Esophagus squamous epithelium (tissue), 5 donors: ENCODE results near the gene PGBD5. TPM values are rescaled to one million over a fixed set of nuclear protein-coding genes. Genes with fewer than 3 reads are reported as not detected.

Experiments used
- DNase-seq: peaks from one replicate; lab custom pipeline; 2025; lab: John Stamatoyannopoulos, UW
- H3K27ac ChIP-seq, 4 donors: fragments of 200-600 bp; sonication (generic); one replicate each; pipeline ENCODE4 v1.5.1; 2016 to 2019; ENCODE audit warnings: mild to moderate bottlenecking in 1 of 4
- H3K27me3 ChIP-seq, 4 donors: fragments of 200-600 bp; sonication (generic); 1 replicate in 3 of 4; 2 replicates in 1 of 4; pipeline versions ENCODE4 v1.5.1 to v1.6.0; 2017 to 2021; ENCODE audit warnings: antibody characterized with exemption in 1 of 4
- H3K36me3 ChIP-seq, 3 donors: fragments of 200-600 bp; sonication (generic); one replicate each; pipeline ENCODE4 v1.5.1; 2016 to 2019
- H3K4me1 ChIP-seq, 3 donors: fragments of 200-600 bp; sonication (generic); one replicate each; pipeline ENCODE4 v1.5.1; 2017 to 2019
- H3K4me3 ChIP-seq, 4 donors: fragments of 200-600 bp; sonication (generic); 1 replicate in 3 of 4; 2 replicates in 1 of 4; pipeline ENCODE4 v1.5.1; 2016 to 2019; ENCODE audit warnings: mild to moderate bottlenecking in 2 of 4, moderate library complexity in 1 of 4
- H3K9me3 ChIP-seq, 3 donors: fragments of 200-600 bp; sonication (generic); one replicate each; pipeline ENCODE4 v1.5.1; 2016 to 2019
- POLR2A ChIP-seq, 4 donors: fragments of 450-650 bp; IDR thresholded peaks; one replicate each; pipeline ENCODE4 v1.6.1; 2017; ENCODE audit warnings: antibody characterized with exemption in 4 of 4, mild to moderate bottlenecking in 4 of 4, moderate library complexity in 3 of 4
- WGBS, 2 donors: methylation state at CpG; one replicate each; pipeline ENCODE4 v1.1.5; 2018; 5-methylcytosine and 5-hydroxymethylcytosine counted together
- intact Hi-C: fragments of 100-400 bp; cut with DNase I; formaldehyde crosslinking; loops from one replicate; pipeline ENCODE4 v1.15.0; 2022
- total RNA-seq, 4 donors: library from RNA; depleted of rRNA; stranded (reverse); fragments of >200 nt; gene quantifications; one replicate each; pipeline ENCODE4 v1.1.0, GENCODE V29; 2016
- TF ChIP-seq, protein P1 (sequence below), 6 experiments: fragments of 450-650 bp in 4 of 6; fragments of 200-600 bp in 2 of 6; sonication (generic) in 2 of 6; IDR thresholded peaks; one replicate each; pipeline ENCODE4 v1.5.1; 2016 to 2019; ENCODE audit warnings: antibody characterized with exemption in 6 of 6, mild to moderate bottlenecking in 4 of 6, moderate library complexity in 4 of 6
- donor health status: DM: yes; HTN: yes; CAD: no.

Gene PGBD5
- total RNA-seq, 4 donors from 2014 or later = under 0.01 to 6.1 (median 3.0) TPM

GRCh38 chr1:230273141-230273710 is 152.9 kb downstream of the PGBD5 start:
- 75 to 90% methylated on average over 4 to 7 of the region's 7 CpGs for WGBS, 2 donors
- no peak for TF ChIP-seq POLR2A (IDR thresholded peaks at IDR 0.05)
- TF ChIP-seq, protein P1, sequence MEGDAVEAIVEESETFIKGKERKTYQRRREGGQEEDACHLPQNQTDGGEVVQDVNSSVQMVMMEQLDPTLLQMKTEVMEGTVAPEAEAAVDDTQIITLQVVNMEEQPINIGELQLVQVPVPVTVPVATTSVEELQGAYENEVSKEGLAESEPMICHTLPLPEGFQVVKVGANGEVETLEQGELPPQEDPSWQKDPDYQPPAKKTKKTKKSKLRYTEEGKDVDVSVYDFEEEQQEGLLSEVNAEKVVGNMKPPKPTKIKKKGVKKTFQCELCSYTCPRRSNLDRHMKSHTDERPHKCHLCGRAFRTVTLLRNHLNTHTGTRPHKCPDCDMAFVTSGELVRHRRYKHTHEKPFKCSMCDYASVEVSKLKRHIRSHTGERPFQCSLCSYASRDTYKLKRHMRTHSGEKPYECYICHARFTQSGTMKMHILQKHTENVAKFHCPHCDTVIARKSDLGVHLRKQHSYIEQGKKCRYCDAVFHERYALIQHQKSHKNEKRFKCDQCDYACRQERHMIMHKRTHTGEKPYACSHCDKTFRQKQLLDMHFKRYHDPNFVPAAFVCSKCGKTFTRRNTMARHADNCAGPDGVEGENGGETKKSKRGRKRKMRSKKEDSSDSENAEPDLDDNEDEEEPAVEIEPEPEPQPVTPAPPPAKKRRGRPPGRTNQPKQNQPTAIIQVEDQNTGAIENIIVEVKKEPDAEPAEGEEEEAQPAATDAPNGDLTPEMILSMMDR (IDR thresholded peaks at IDR 0.05) = no peak
- Histone ChIP-seq H3K27ac (peak overlapping the region in 1 of 4 donors; percentile 34), H3K4me1 (peaks cover 0 to 49% (median 7%) of the 10 kb centered on the region in 3 donors), H3K4me3 (no peak overlapping the region), H3K27me3 (no peaks in the 10 kb centered on the region), H3K9me3 (no peaks in the 10 kb centered on the region), H3K36me3 (peaks cover 0 to 70% (median 6%) of the 10 kb centered on the region in 3 donors)
- intact Hi-C loops = no loop called here
- no peak for DNase-seq

- Histone ChIP-seq H3K9me3 (no peaks in the 10 kb centered on the region), H3K36me3 (peaks cover 0 to 72% (median 6%) of the 10 kb centered on the region in 3 donors), H3K27me3 (no peaks in the 10 kb centered on the region), H3K4me1 (peaks cover 0 to 49% (median 7%) of the 10 kb centered on the region in 3 donors), H3K4me3 (no peak overlapping the region), H3K27ac (no peak overlapping the region)
- no peak for TF ChIP-seq POLR2A (IDR thresholded peaks at IDR 0.05)
- TF ChIP-seq, protein P1 (IDR thresholded peaks at IDR 0.05) = no peak
- intact Hi-C loops = no loop called here
- DNase-seq = no peak
- WGBS, 2 donors = 91 to 93% methylated on average over 4 of the region's 9 CpGs
Measured at GRCh38 chr1:230272557-230272956, 153.6 kb downstream of the PGBD5 start.

DNA sequence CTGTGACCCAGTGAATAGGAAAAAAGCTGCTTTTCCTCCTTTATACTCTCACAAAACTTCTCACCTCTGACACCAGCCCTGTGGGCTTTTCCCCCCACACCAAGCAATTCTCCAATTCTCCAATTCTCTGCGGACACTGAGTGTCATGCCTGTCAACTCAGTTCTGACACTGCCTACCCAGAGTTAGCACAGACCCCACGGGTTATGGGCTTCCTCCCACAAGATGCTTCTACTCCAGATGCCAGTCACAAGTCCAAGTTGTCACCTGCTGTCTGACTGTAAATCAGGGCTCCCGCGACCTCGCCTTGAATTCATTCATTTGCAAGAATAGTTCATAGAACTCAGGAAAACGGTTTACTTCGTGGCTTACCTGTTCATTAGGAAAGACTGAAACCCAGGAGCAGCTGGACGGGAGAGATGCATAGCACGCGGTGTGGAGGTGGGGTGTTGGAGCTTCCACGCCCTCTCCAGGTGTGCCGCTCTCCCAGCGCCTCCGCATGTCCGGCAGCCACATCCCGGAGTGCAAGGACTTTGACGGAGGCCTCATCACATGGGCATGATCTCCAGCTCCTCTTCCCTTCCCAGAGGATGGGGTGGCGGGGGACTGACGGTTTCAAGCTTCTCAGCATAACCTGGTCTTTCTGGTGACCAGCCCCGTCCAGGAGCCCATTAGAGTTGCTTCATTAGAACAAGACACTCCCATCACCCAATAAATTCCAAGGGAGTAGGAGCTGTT is 154.7 kb downstream of the PGBD5 start:
- intact Hi-C loops = no loop called here
- Histone ChIP-seq H3K27me3 (no peaks in the 10 kb centered on the region), H3K27ac (peak overlapping the region in 2 of 4 donors; percentile 64), H3K36me3 (peaks cover 0 to 72% (median 6%) of the 10 kb centered on the region in 3 donors), H3K4me3 (no peak overlapping the region), H3K4me1 (peaks cover 0 to 49% (median 7%) of the 10 kb centered on the region in 3 donors), H3K9me3 (no peaks in the 10 kb centered on the region)
- WGBS, 2 donors = 87 to 94% methylated on average over 17 to 18 of the region's 20 CpGs
- TF ChIP-seq POLR2A (IDR thresholded peaks at IDR 0.05) = no peak
- TF ChIP-seq, protein P1 (IDR thresholded peaks at IDR 0.05) = no peak
- DNase-seq = no peak

DNA sequence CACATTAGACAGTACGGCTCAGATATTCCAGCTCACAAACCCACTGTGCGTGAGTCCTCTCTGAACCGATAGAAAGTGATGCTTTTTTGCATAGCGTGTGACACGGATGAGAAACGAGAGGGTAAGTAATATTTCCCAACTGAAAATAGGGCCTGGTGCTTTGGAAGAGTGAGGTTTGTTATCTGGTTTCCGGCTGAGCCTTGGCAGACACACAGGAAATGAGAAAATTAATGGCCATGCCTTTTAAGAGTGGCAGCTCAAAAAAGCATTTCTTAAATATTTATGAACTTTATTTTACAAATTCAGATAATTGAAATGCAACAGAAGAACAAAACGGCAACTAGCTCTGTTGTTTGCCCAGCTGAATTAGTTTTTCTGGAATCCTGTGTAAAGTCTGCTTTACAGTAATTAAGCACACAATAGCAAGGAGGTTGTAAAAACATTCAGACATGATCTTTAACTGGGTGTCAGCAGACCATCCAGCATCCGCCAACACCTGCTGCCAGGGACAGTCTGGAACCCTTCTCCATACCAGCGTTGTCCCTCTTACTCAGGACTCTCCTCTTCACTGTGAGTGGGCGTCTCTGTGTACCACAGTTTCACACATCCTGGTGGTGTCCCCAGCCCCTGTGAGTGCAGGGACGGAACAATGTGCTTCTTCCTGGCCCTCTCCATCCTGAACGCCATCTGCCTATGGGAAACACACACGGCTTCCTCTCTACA is 155.4 kb downstream of the PGBD5 start:
- TF ChIP-seq POLR2A (IDR thresholded peaks at IDR 0.05) = no peak
- TF ChIP-seq, protein P1 (IDR thresholded peaks at IDR 0.05) = no peak
- no peaks in the 10 kb centered on the region for H3K27me3 ChIP-seq
- peaks cover 0 to 72% (median 6%) of the 10 kb centered on the region in 3 donors for H3K36me3 ChIP-seq
- H3K9me3 ChIP-seq = no peaks in the 10 kb centered on the region
- H3K4me1 ChIP-seq = peaks cover 0 to 49% (median 7%) of the 10 kb centered on the region in 3 donors
- no peak overlapping the region for H3K4me3 ChIP-seq
- 58 to 60% methylated on average over 14 of the region's 14 CpGs for WGBS, 2 donors
- H3K27ac ChIP-seq = peak overlapping the region in 2 of 4 donors; percentile 64
- no peak for DNase-seq
- intact Hi-C loops = no loop called here
